ENCODE data around the gene RANBP17. TPM values are rescaled to one million over a fixed set of nuclear protein-coding genes. Genes with fewer than 3 reads are reported as not detected.

Gene RANBP17
- total RNA-seq, 2 donors from 2014 or later, result 26.6 to 28.0 TPM

DNA sequence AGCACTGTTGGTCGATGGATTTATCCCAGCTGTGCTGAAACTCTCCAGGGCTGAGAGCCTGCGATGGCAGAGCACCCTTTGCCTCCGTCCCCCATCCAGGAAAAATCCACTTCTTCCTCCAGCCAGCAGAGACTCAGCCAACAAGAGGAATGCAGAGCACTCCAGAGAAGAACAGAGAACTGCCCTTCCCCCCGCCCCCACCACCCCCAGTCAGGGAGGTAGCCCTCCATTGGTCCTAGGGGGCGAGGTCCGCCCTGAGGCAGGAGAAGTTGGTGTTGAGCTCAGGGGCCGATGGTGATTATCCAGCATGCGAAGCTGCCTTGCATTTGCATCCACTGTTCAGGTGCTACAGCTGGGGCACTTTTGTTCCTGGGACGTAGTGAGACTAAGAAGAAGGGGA is 456.2 kb downstream of the RANBP17 start:
- Mint-ChIP-seq H3K4me1 (peaks cover 5% of the 10 kb centered on the region), H3K36me3 (ENCODE audit: low read depth) (no peaks in the 10 kb centered on the region), H3K9me3 (no peaks in the 10 kb centered on the region), H3K27ac (no peak overlapping the region), H3K27me3 (ENCODE audit: insufficient read depth) (peaks cover 100% of the 10 kb centered on the region), H3K4me3 (no peak overlapping the region)
- TF ChIP-seq CTCF (conservative IDR thresholded peaks at IDR 0.05), result no peak
- Histone ChIP-seq H3K4me1 (ENCODE audit: control insufficient read depth, insufficient read depth, low read length) (peaks cover 4% of the 10 kb centered on the region), H3K9ac (ENCODE audit: extremely low read depth, low read length, poor library complexity, severe bottlenecking) (no peak overlapping the region), H3K9me3 (ENCODE audit: control insufficient read depth, low read length) (no peaks in the 10 kb centered on the region), H3K36me3 (ENCODE audit: control insufficient read depth, insufficient read depth, low read length) (no peaks in the 10 kb centered on the region), H3K4me3 (ENCODE audit: low read length) (no peak overlapping the region), H3K27ac (ENCODE audit: low read depth, low read length) (no peak overlapping the region), H3K27me3 (ENCODE audit: control insufficient read depth, insufficient read depth, low read length, poor library complexity, severe bottlenecking) (peaks cover 100% of the 10 kb centered on the region)
- 5 to 8% methylated on average over 4 to 9 of the region's 9 CpGs for WGBS, 2 experiments (ENCODE audit: insufficient coverage in 1 of 2, insufficient read length in 1 of 2)
- peak; percentile 85 for DNase-seq

- no peaks in the 10 kb centered on the region for H3K9me3 ChIP-seq (ENCODE audit: control insufficient read depth, low read length)
- no peaks in the 10 kb centered on the region for H3K4me1 ChIP-seq (ENCODE audit: control insufficient read depth, insufficient read depth, low read length)
- Mint-ChIP-seq H3K27me3 (ENCODE audit: insufficient read depth) (peaks cover 97% of the 10 kb centered on the region), H3K4me1 (peaks cover under 1% of the 10 kb centered on the region), H3K36me3 (ENCODE audit: low read depth) (no peaks in the 10 kb centered on the region), H3K27ac (no peak overlapping the region), H3K9me3 (no peaks in the 10 kb centered on the region), H3K4me3 (no peak overlapping the region)
- H3K9ac ChIP-seq (ENCODE audit: extremely low read depth, low read length, poor library complexity, severe bottlenecking), result no peak overlapping the region
- no peak for DNase-seq
- H3K27me3 ChIP-seq (ENCODE audit: control insufficient read depth, insufficient read depth, low read length, poor library complexity, severe bottlenecking), result peaks cover 95% of the 10 kb centered on the region
- WGBS, 2 experiments (ENCODE audit: insufficient coverage in 1 of 2, insufficient read length in 1 of 2), result 73 to 80% methylated on average over 5 to 7 of the region's 7 CpGs
- no peak overlapping the region for H3K27ac ChIP-seq (ENCODE audit: low read depth, low read length)
- no peak overlapping the region for H3K4me3 ChIP-seq (ENCODE audit: low read length)
- TF ChIP-seq CTCF (conservative IDR thresholded peaks at IDR 0.05), result no peak
- H3K36me3 ChIP-seq (ENCODE audit: control insufficient read depth, insufficient read depth, low read length), result no peaks in the 10 kb centered on the region
Measured at GRCh38 chr5:171321447-171321846, 459.6 kb downstream of the RANBP17 start.

- Mint-ChIP-seq H3K4me3 (no peak overlapping the region), H3K36me3 (ENCODE audit: low read depth) (no peaks in the 10 kb centered on the region), H3K4me1 (no peaks in the 10 kb centered on the region), H3K27me3 (ENCODE audit: insufficient read depth) (peaks cover 94% of the 10 kb centered on the region), H3K9me3 (no peaks in the 10 kb centered on the region), H3K27ac (no peak overlapping the region)
- Histone ChIP-seq H3K9ac (ENCODE audit: extremely low read depth, low read length, poor library complexity, severe bottlenecking) (no peak overlapping the region), H3K9me3 (ENCODE audit: control insufficient read depth, low read length) (no peaks in the 10 kb centered on the region), H3K4me3 (ENCODE audit: low read length) (no peak overlapping the region), H3K4me1 (ENCODE audit: control insufficient read depth, insufficient read depth, low read length) (no peaks in the 10 kb centered on the region), H3K27ac (ENCODE audit: low read depth, low read length) (no peak overlapping the region), H3K36me3 (ENCODE audit: control insufficient read depth, insufficient read depth, low read length) (no peaks in the 10 kb centered on the region), H3K27me3 (ENCODE audit: control insufficient read depth, insufficient read depth, low read length, poor library complexity, severe bottlenecking) (peaks cover 95% of the 10 kb centered on the region)
- TF ChIP-seq CTCF (conservative IDR thresholded peaks at IDR 0.05), result no peak
- WGBS, 2 experiments (ENCODE audit: insufficient coverage in 1 of 2, insufficient read length in 1 of 2), result 95% methylated on average over 3 to 5 of the region's 5 CpGs
- no peak for DNase-seq
Measured at GRCh38 chr5:171322527-171322926, 460.7 kb downstream of the RANBP17 start.
